Inferior parietal cortex (tissue), 1 donor: Measurements from ENCODE around the gene SMYD1.

ENCODE experiments used
- DNase-seq: peaks from one replicate; pipeline ENCODE4 v3.0.0-alpha.2; 2016; ENCODE audit errors: extremely low spot score

Gene SMYD1

GRCh38 chr2:88141952-88142351 lies 74.3 kb downstream of the SMYD1 start:
- DNase-seq = no peak

GRCh38 chr2:88144271-88144670 lies 76.6 kb downstream of the SMYD1 start:
- DNase-seq = no peak

GRCh38 chr2:88144914-88145497 lies 77.4 kb downstream of the SMYD1 start:
- no peak for DNase-seq

GRCh38 chr2:88146590-88146989 lies 79.0 kb downstream of the SMYD1 start:
- DNase-seq = no peak

GRCh38 chr2:88147145-88147544 lies 79.5 kb downstream of the SMYD1 start:
- DNase-seq = no peak

GRCh38 chr2:88148929-88149438 lies 81.4 kb downstream of the SMYD1 start:
- no peak for DNase-seq

- DNase-seq = no peak
Measured at GRCh38 chr2:88159481-88159880, 91.9 kb downstream of the SMYD1 start.

- peak; percentile 93 for DNase-seq
Measured at GRCh38 chr2:88159955-88160415, 92.4 kb downstream of the SMYD1 start.

- no peak for DNase-seq
Measured at GRCh38 chr2:88160517-88160916, 92.9 kb downstream of the SMYD1 start.

GRCh38 chr2:88161446-88162244 lies 94.0 kb downstream of the SMYD1 start:
- DNase-seq = no peak
